NOMO-1 treated with DMSO at 0.1 percent for 48 hours (cell line): Measurements from ENCODE around the gene ARL9.

ENCODE experiments used
- DNase-seq: peaks from one replicate; lab custom pipeline; 2025; ENCODE audit not compliant: unreplicated experiment; lab: John Stamatoyannopoulos, UW

Gene ARL9, protein sequence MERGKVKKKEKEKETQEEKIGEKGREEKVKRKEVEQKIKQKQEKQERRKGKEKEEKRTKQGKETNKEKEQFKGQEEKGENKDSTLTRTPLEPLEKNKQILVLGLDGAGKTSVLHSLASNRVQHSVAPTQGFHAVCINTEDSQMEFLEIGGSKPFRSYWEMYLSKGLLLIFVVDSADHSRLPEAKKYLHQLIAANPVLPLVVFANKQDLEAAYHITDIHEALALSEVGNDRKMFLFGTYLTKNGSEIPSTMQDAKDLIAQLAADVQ

GRCh38 chr4:56505269-56506130 lies at the start of gene ARL9:
TSS of gene ARL9 (plus strand) at chr4:56505791. CDS start at chr4:56505863, 72 bp downstream.
- no peak for DNase-seq

GRCh38 chr4:56460085-56460484 lies 45.5 kb upstream of the ARL9 start:
- DNase-seq, result no peak

GRCh38 chr4:56462157-56462556 lies 43.4 kb upstream of the ARL9 start:
- no peak for DNase-seq

- no peak for DNase-seq
Observed at GRCh38 chr4:56463711-56464110, 41.9 kb upstream of the ARL9 start.

DNA sequence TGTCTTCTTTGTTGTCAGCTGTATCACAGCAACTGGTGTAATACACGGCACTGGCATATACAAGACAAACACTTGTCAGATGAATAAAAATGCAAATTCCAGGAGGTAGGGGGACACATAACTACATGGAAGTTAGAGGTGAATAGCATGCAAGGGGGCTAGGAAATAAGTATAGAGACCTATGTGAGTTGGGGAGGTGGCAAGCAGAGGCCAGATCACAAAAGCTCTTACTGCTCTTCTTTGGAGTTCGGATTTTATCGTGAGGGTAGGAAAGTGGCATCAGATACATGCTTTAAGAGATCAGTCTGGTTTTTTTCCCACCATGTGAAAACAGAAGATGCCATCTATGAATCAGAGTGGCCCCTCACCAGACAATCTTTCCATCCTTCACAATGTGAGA lies 41.0 kb upstream of the ARL9 start:
- DNase-seq, result no peak

DNA sequence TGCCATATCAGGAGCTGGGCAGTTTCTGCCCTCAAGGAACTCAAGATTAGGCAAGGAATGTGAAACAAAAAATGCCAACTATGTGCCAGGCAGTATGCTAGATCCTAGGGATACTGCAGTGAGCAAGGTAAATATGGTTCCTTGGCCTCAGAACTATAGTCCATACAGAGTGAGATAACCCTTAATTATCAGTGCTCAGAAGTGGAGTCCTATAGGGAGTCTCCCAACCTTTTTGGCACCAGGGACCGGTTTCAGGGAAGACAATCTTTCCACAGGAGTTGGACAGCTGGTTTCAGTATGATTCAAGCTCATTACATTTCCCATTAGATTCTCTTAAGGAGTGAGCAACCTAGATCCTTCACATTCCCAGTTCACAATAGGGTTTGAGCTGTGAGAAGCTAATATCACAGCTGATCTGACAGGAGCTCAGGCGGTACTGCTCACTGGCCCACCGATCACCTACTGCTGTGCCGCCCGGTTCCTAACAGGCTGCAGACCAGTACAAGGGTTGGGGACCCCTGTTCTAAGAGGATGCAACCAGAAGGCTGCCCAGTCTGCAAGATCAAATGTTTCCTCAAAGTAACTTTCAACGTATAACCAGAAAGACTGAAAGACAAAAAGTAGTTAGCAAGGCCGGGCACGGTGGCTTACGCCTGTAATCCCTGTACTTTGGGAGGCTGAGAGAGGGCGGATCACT lies 39.8 kb upstream of the ARL9 start:
- no peak for DNase-seq

GRCh38 chr4:56466296-56466761 lies 39.3 kb upstream of the ARL9 start:
- peak; percentile 24 for DNase-seq

DNA sequence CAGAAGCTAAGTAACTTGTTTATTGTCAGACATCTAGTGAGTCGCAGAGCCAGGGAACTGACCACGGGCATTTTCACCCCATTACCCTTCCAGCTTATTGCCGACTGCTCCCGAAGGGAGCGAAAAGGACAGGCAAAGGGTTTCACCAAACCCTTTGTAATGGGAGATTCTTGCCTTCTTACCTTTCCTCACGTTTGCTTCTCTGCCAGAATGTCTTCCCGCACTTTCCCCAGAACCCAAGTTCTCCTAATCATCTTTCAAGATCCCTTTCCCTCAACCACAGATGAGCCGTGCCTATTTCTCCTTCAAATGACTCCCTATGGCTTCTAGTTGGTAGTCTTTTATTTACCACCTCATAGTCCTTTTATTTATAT lies 38.7 kb upstream of the ARL9 start:
- no peak for DNase-seq

- DNase-seq, result peak; percentile 93
Observed at GRCh38 chr4:56467284-56468096, 38.1 kb upstream of the ARL9 start, which contains the start of gene SRP72. TSS of gene SRP72 (plus strand) at chr4:56467617. CDS start at chr4:56467636, 19 bp downstream.

GRCh38 chr4:56468097-56468422 lies 37.5 kb upstream of the ARL9 start:
- DNase-seq, result peak; percentile 68

GRCh38 chr4:56469489-56470210 lies 35.9 kb upstream of the ARL9 start:
- peak; percentile 50 for DNase-seq

GRCh38 chr4:56475917-56476316 lies 29.7 kb upstream of the ARL9 start:
- DNase-seq, result no peak

DNA sequence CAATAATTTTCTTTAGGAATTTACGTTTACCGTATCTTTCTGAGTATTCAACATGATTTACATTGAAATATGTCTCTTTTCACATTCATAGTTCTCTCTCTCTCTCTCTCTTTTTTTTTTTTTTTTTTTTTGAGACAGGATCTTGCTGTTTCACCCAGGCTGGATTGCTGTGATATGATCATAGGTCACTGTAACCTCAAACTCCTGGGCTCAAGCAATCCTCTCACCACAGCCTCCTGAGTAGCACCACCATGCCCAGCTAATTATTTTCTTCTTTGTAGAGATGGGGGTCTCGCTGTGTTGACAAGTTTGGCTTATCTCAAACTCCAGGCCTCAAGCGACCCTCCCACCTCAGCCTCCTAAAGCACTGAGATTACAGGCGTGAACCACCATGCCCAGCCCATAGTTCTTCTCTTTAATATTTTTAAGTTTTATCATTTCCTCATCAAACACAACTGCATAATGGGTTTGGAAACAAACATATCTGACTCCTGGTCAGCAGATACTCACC lies 28.3 kb upstream of the ARL9 start:
- DNase-seq, result no peak

GRCh38 chr4:56480691-56481090 lies 24.9 kb upstream of the ARL9 start:
- DNase-seq, result peak; percentile 48

GRCh38 chr4:56496241-56496640 lies 9.3 kb upstream of the ARL9 start:
- DNase-seq, result no peak

DNA sequence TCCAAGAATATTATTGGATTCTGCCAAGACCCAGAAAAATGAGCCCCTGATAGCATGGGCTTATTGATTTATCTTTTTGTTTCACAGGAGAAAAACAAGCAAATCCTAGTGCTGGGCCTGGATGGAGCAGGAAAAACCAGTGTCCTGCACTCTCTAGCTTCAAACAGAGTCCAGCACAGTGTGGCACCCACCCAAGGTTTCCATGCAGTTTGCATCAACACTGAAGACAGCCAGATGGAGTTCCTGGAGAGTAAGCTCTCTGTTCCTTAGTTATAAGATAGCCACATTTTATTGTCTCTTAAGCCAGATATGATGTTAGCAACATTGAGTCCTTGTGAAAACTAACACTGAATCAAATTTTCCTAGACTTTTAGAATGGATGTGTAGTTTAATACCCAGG lies 5.5 kb downstream of the ARL9 start:
- DNase-seq, result no peak

DNA sequence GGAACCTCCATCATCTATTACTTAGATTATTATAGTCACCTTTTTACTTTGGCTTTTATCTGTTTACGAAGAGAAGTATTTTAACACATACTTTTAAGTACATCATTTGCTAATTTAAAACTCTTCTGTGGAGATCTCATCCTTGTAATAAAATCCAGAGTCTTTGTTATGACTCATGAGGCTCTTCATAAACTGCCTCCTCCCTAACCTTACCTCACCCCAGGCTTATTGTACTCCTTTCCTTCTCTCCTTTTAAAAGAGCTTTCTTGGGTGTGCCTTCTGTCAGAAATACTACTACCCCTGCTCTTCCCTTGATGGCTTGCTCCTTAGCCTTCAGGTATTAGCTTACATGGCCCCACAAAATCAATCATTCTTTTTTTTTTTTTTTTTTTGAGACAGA lies 6.6 kb downstream of the ARL9 start:
- DNase-seq, result no peak

DNA sequence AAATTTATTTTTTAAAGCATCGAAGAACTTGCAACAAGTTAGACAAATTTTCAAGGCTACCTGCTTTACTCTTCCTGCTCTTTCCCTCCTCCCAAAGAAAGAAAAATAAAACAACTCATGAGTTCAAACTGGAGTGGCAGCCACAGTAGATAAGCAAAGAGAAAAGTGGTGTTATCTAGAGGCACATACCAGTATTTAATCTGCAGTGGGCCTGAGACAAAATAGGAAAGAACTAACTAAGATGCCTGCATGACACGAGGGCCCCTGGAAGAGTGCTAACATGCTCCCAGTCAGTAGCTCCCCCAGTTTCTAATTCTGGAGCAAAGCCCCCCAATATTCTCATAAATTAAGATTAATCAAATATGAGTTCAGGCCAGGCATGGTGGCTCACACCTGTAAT lies 7.9 kb downstream of the ARL9 start:
- no peak for DNase-seq

GRCh38 chr4:56530269-56531148 lies 24.9 kb downstream of the ARL9 start:
- DNase-seq, result peak; percentile 74
